Neuron (in vitro differentiated cells): ENCODE measurements around the gene CFAP299.

Source experiments
- H2AFZ ChIP-seq: one replicate; pipeline ENCODE4 v1.6.1; 2013; ENCODE audit warnings: low read depth, mild to moderate bottlenecking, inconsistent platforms, low read length, moderate library complexity
- H3K27me3 ChIP-seq: one replicate; pipeline ENCODE4 v1.6.1; 2013; ENCODE audit warnings: low read length; ENCODE audit not compliant: insufficient read depth
- H3K36me3 ChIP-seq: one replicate; pipeline ENCODE4 v1.6.1; 2013; ENCODE audit warnings: low read length; ENCODE audit not compliant: insufficient read depth
- H3K4me1 ChIP-seq: one replicate; pipeline ENCODE4 v1.6.1; 2013; ENCODE audit warnings: low read length; ENCODE audit not compliant: insufficient read depth
- H3K4me3 ChIP-seq: 2 replicates; pipeline ENCODE4 v1.5.1; 2013; ENCODE audit warnings: mild to moderate bottlenecking, low read length, moderate library complexity
- H3K9me3 ChIP-seq: one replicate; pipeline ENCODE4 v1.6.1; 2013; ENCODE audit warnings: low read length

The CFAP299 gene

GRCh38 chr4:80586716-80587115, 251.2 kb downstream of the CFAP299 start:
- H3K27me3 ChIP-seq: no peaks in the 10 kb centered on the region
- no peaks in the 10 kb centered on the region for H3K36me3 ChIP-seq
- H2AFZ ChIP-seq: no peak overlapping the region
- no peaks in the 10 kb centered on the region for H3K9me3 ChIP-seq
- no peak overlapping the region for H3K4me3 ChIP-seq
- H3K4me1 ChIP-seq: no peaks in the 10 kb centered on the region

- H2AFZ ChIP-seq: no peak overlapping the region
- no peak overlapping the region for H3K4me3 ChIP-seq
- no peaks in the 10 kb centered on the region for H3K4me1 ChIP-seq
- H3K36me3 ChIP-seq: no peaks in the 10 kb centered on the region
- no peaks in the 10 kb centered on the region for H3K9me3 ChIP-seq
- H3K27me3 ChIP-seq: no peaks in the 10 kb centered on the region
These were observed 252.4 kb downstream of the CFAP299 start for GRCh38 chr4:80587871-80588385.

- no peaks in the 10 kb centered on the region for H3K36me3 ChIP-seq
- H3K4me1 ChIP-seq: no peaks in the 10 kb centered on the region
- H3K27me3 ChIP-seq: no peaks in the 10 kb centered on the region
- no peak overlapping the region for H2AFZ ChIP-seq
- no peak overlapping the region for H3K4me3 ChIP-seq
- H3K9me3 ChIP-seq: no peaks in the 10 kb centered on the region
These were observed 257.4 kb downstream of the CFAP299 start for GRCh38 chr4:80592950-80593349.

GRCh38 chr4:80594701-80595100, 259.2 kb downstream of the CFAP299 start:
- no peaks in the 10 kb centered on the region for H3K9me3 ChIP-seq
- no peaks in the 10 kb centered on the region for H3K36me3 ChIP-seq
- no peaks in the 10 kb centered on the region for H3K27me3 ChIP-seq
- H3K4me1 ChIP-seq: no peaks in the 10 kb centered on the region
- H3K4me3 ChIP-seq: no peak overlapping the region
- H2AFZ ChIP-seq: no peak overlapping the region

- no peak overlapping the region for H2AFZ ChIP-seq
- no peak overlapping the region for H3K4me3 ChIP-seq
- H3K27me3 ChIP-seq: no peaks in the 10 kb centered on the region
- no peaks in the 10 kb centered on the region for H3K9me3 ChIP-seq
- H3K36me3 ChIP-seq: no peaks in the 10 kb centered on the region
- H3K4me1 ChIP-seq: no peaks in the 10 kb centered on the region
These were observed 272.9 kb downstream of the CFAP299 start for GRCh38 chr4:80608281-80608980.

- H2AFZ ChIP-seq: no peak overlapping the region
- H3K27me3 ChIP-seq: no peaks in the 10 kb centered on the region
- no peak overlapping the region for H3K4me3 ChIP-seq
- H3K4me1 ChIP-seq: no peaks in the 10 kb centered on the region
- no peaks in the 10 kb centered on the region for H3K9me3 ChIP-seq
- no peaks in the 10 kb centered on the region for H3K36me3 ChIP-seq
These were observed 274.7 kb downstream of the CFAP299 start for GRCh38 chr4:80610199-80610598.

GRCh38 chr4:80610845-80611677, 275.5 kb downstream of the CFAP299 start:
- Histone ChIP-seq H3K9me3 (no peaks in the 10 kb centered on the region), H3K36me3 (no peaks in the 10 kb centered on the region), H2AFZ (no peak overlapping the region), H3K27me3 (no peaks in the 10 kb centered on the region), H3K4me3 (no peak overlapping the region), H3K4me1 (no peaks in the 10 kb centered on the region)

GRCh38 chr4:80611678-80611979, 276.1 kb downstream of the CFAP299 start:
- no peaks in the 10 kb centered on the region for H3K36me3 ChIP-seq
- H3K9me3 ChIP-seq: no peaks in the 10 kb centered on the region
- H3K4me3 ChIP-seq: no peak overlapping the region
- no peaks in the 10 kb centered on the region for H3K27me3 ChIP-seq
- no peaks in the 10 kb centered on the region for H3K4me1 ChIP-seq
- no peak overlapping the region for H2AFZ ChIP-seq

GRCh38 chr4:80613470-80613869, 277.9 kb downstream of the CFAP299 start:
- Histone ChIP-seq H3K4me3 (no peak overlapping the region), H3K36me3 (no peaks in the 10 kb centered on the region), H3K9me3 (no peaks in the 10 kb centered on the region), H3K27me3 (no peaks in the 10 kb centered on the region), H2AFZ (no peak overlapping the region), H3K4me1 (no peaks in the 10 kb centered on the region)

- H3K36me3 ChIP-seq: no peaks in the 10 kb centered on the region
- no peak overlapping the region for H3K4me3 ChIP-seq
- H2AFZ ChIP-seq: no peak overlapping the region
- H3K9me3 ChIP-seq: no peaks in the 10 kb centered on the region
- H3K27me3 ChIP-seq: no peaks in the 10 kb centered on the region
- H3K4me1 ChIP-seq: no peaks in the 10 kb centered on the region
These were observed 278.8 kb downstream of the CFAP299 start for GRCh38 chr4:80614319-80614718.

GRCh38 chr4:80615099-80615498, 279.6 kb downstream of the CFAP299 start:
- no peaks in the 10 kb centered on the region for H3K9me3 ChIP-seq
- H3K4me1 ChIP-seq: no peaks in the 10 kb centered on the region
- no peaks in the 10 kb centered on the region for H3K36me3 ChIP-seq
- no peak overlapping the region for H2AFZ ChIP-seq
- no peaks in the 10 kb centered on the region for H3K27me3 ChIP-seq
- no peak overlapping the region for H3K4me3 ChIP-seq

- no peaks in the 10 kb centered on the region for H3K9me3 ChIP-seq
- no peak overlapping the region for H3K4me3 ChIP-seq
- H3K36me3 ChIP-seq: no peaks in the 10 kb centered on the region
- no peaks in the 10 kb centered on the region for H3K27me3 ChIP-seq
- no peak overlapping the region for H2AFZ ChIP-seq
- H3K4me1 ChIP-seq: no peaks in the 10 kb centered on the region
These were observed 283.6 kb downstream of the CFAP299 start for GRCh38 chr4:80619070-80619674.

- Histone ChIP-seq H3K4me1 (no peaks in the 10 kb centered on the region), H3K27me3 (no peaks in the 10 kb centered on the region), H3K4me3 (no peak overlapping the region), H2AFZ (no peak overlapping the region), H3K9me3 (no peaks in the 10 kb centered on the region), H3K36me3 (no peaks in the 10 kb centered on the region)
These were observed 296.3 kb downstream of the CFAP299 start for GRCh38 chr4:80631861-80632260.
